Superior temporal gyrus (tissue), 1 donor: ENCODE measurements around the gene ARPC2.

ENCODE experiments used
- DNase-seq: peaks from one replicate; pipeline ENCODE4 v3.0.0-alpha.2; 2016; ENCODE audit errors: extremely low spot score

Gene ARPC2

DNA sequence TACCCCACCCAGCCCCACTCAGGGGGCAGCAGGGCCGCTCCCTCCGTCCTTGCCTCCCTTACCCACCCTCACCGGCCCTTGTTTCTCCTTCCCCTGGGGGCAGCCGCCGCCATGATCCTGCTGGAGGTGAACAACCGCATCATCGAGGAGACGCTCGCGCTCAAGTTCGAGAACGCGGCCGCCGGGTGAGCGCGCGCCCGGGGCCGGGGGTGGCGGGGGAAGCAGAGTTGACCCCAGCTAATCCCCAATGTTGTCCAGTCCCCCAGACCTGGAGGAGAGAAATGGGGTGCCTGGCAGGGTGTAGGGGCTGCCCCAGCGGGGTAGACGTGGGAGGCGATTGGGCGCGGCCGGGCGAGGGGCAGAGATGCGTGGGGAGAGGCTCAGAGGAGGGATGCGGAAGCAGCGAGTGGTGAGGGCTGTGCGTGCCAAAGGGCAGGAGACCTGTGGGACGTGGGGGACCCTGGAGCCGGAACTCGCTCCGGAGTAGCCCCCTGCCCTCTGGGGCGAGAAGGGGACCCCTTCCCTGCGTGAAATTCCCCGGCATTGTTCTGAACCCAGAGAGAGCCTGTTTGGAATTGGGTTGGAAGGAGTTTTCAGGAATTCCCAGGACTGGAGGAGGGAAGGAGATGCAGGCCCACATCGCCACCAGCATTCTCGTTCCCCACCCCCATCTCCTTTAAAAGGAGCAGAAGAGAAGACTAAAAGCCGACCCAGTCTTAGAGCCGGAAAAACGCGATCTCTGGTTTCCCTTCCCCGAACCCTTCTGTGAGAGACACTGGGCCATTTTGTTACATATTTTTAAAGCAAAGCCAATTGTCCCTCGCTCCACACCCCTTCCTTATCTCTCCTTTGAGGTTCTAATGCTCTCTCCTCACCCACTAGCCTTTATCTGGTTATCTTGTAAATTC lies 625 bp downstream of the ARPC2 start:
- DNase-seq: peak; percentile 23

DNA sequence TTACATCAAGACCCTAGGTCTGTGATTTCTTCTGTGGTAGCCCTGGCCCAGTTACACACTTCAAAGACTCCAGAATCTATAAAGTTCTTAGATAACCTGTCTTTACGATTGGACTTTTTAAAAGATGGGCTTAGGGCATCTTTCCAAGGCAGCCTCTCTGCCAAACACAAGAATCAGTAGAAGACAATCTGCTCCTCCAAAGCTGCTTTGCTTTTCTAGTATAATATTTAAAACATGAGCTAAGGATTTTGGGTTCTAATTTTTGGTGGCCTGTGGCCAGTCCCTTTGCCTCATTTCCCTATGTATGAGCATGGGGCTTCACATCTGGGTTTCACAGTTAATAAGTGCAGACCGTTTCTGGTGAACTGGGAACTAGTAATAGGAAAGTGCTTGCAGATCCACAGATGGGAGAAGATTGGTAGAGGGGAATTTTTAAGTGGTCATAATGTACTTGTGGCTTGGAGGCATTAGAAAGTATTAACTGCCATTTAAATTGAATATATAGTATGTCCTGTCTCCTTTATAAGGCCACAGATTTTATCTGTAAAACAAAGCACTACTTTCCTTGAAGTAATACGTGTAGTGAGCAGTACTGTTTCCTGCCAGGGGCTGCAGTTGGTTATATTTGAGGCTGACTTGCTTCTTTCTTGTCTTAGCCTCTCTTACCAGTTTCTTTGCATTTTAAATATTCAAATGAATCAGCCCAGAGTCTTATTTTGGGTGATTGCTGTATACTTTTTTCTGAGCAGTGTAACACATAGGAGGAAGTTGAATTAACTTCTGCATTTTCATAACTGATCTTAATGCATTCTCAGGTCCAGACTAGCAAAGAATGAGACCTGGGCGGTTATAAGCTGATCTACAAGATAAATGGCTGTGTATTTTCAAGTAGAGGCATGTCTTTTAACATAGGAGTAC lies 1.5 kb downstream of the ARPC2 start:
- DNase-seq: peak; percentile 16

DNA sequence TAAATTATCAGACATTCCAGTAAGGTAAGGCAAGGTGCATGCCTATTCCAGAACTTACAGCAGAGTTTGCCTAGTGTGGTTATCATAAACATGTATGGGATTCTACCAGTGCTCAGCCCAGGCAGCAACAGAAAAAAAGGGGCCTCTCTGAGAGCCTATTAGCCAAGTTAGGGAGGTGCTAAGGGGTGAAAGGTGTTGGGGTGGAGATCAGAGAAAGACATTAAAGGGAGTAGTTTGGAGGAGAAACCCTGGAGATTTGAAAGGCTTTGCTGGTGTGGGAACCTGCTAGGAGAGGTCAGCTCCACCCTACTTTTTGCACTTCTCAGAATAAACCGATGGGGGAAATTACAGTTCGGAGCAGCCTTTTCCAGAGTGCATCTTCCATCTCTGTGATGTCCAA lies 2.9 kb downstream of the ARPC2 start:
- DNase-seq: no peak

DNA sequence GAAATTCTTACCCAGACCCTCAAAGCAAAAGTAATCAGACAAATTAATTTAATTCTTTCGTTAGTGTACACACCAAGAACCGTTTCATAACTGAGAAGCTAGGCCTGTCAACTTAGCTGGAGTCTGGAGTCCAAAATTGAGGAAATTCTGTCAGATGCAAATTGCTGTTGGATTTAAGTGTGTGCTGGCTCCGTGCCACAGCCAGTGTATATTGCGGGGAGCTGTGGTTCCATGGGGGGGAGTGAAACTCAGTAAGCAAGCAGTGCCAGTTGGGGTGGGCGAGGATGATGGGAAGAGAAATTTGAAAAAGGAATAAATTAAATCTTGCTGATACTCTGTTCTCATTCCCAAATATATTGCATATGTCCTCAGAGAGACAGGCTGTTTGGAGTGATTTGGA lies 4.0 kb downstream of the ARPC2 start:
- DNase-seq: no peak

DNA sequence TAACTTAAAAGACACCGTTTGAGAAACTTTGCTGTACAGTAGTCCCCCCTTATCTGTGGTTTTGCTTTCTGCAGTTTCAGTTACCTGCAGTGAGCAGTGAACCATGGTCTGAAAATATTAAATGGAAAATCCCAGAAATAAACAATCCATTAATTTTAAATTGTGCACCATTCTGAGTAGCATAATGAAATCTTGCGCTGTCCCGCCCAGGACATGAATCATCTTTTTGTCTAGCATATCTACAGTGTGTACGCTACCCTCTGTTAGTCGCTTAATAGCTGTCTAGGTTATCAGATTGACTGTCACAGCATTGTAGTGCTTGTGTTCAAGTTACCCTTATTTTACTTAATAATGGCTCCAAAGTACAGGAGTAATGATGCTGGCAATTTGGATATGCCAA lies 6.1 kb downstream of the ARPC2 start:
- no peak for DNase-seq

DNA sequence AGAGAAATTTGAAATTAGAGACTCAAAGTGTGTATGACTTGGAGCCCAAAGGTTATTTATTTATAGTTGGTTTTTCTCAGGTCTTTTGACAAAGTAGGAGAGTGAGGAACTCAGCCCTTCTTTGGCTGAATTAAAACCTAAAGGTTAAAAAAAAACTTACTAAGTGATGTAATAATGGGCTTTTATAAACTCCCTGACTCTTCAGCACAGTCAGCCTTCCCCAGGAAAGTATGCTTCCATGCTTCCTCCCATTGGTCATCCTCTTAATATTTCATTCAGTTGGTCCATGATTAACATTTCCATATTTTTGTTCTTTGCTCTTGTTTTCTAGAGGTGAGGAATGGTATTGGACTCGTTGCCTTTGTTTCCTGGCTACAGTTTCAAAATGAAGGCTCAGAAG lies 7.2 kb downstream of the ARPC2 start:
- no peak for DNase-seq

DNA sequence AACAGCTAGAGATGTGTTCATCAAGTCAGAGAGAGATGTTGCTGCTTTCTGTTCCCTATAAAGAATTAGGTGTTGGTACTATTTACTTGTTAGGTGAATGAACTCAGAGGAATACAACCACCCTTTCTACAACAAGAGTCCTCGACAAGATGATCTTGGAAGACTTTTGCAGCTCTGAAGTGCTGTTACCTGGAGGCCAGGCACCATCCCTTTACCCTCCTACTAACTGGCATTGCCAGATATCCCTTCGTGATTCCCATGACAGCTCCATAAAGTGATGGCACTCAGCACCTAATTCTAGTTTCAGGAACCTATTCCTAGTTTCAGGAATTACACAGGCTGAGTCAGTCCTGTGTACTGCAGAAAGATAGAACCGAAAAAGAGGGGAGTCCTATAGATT lies 9.9 kb downstream of the ARPC2 start:
- no peak for DNase-seq

DNA sequence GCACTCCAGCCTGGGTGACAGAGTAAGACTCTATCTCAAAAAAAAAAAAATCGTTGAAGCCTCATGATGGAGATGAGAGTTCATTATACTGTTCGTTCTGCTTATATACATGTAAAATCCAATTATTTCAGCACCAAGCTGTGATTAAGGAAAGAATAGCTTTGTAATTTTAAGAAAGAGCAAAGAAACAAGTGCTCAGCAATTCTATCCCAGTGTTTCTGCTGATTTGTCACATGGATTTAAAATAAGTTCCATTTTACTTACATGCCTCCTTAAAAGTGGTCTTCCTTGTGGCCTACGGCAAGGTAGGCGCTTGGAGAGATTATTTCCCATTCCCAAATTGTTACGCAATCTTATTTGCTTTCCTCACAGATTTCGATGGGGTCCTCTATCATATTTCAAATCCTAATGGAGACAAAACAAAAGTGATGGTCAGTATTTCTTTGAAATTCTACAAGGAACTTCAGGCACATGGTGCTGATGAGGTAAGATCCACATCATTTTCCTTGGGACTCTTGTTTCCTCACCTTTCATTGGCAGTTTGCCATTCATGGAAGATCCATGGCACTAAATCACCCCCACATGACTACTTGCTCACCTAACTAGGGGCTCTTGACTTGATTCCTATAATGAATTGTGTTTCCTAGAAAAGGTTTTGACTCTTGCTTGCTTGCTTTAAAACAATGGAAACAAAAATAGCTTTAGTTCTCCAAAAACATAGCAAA lies 11.5 kb downstream of the ARPC2 start:
- no peak for DNase-seq

DNA sequence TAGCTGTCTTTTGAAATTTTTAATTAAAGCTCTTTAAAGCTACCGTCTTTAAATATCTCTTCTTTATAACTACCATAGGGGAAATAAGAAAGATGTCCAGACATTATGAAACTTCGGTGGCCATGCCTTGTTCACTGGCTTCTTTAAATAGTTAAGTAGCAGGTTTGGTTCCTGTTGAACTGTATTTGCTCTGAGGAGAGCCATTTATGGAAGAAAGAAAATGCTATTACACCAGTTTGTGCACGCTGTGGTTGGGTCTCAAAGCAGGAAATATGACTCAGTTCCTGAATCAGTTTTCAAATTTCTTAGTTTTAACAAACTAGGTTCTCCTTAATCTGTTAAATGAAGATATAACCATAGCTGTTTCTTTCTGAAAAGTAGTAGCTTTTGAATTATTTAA lies 12.2 kb downstream of the ARPC2 start:
- no peak for DNase-seq

DNA sequence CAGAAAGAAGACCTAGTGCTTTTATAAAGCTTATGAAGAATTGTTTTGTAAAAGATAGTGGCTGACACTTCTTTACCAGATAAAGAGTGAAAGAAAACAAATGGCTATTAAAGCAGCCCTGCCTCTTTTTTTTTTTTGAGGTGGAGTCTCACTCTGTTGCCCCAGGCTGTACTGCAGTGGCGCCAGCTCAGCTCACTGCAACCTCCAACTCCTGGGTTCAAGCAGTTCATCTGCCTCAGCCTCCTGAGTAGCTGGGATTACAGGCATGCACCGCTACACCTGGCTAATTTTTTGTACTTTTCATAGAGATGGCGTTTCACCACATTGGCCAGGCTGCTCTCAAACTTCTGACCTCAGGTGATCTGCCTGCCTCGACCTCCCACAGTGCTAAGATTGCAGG lies 12.9 kb downstream of the ARPC2 start:
- DNase-seq: no peak

DNA sequence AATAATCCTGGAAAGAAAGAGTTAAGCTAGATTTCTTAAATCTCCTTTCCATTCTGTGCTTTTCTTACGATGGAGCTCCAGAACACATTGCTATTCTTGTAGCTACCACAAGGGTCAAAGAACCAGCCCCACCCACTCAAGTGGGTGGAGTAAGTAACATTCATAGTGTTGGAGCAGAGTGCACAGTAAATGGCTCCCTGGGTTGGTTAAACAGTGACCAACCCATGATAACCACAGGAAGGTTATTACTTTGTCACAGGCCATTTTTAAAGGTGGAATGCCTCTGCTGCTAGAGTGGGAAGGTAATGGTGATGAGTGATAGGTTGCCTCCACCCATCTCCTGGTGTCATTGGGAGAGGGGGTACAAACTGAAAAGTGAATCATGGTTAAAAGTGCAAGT lies 13.9 kb downstream of the ARPC2 start:
- no peak for DNase-seq

DNA sequence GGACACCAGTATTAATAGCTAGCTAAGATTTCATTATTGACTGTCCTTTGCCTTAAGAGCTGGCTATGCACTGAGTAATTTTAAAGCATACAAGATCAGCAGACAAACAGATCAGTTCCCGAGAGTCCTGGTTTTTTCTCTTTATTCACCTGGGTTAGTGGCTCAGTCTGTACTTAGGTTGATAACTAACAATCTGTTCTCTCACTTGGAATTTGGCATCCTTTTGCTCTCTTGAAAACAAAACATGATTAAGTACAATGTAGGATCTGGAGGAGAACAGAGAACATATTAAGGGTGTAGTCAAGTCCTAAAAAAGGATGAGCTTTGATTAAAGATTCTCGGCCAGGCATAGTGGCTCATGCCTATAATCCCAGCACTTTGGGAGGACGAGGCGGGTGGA lies 16.6 kb downstream of the ARPC2 start:
- DNase-seq: no peak

DNA sequence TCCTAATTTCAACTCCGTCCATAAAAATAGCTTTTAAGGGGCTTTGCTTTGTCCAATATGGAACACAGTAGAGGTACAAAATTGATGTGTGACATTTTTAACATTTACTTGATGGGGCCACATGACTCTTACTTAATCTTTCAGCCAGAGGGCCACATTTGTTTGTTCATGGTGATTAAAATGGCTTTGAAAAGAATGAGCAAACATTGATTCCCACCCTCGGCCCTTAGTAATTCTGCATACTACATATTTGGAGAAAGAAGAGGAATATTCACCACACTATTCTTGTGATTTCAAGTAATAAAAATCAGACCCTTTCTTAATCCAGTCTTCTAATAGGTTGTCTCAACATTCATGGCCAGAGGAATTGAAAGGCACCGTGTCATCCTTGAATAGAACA lies 17.5 kb downstream of the ARPC2 start:
- DNase-seq: no peak

DNA sequence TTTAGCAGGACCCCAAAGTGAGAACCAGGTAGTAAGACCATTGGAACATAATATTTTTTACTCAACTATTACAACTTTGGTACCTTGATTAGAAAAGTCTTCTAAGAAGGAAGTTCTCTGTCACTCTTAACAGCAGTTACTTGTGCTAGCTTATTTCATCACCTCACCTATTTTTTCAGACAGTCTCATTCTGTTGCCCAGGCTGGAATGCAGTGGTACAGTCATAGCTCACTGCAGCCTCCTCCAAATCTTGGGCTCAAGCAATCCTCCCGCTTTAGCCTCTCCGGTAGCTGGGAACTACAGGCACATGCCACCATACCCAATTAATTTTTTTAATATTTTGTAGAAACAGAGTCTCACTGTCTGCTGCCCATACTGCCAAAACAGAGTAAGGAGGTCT lies 18.0 kb downstream of the ARPC2 start:
- DNase-seq: no peak

DNA sequence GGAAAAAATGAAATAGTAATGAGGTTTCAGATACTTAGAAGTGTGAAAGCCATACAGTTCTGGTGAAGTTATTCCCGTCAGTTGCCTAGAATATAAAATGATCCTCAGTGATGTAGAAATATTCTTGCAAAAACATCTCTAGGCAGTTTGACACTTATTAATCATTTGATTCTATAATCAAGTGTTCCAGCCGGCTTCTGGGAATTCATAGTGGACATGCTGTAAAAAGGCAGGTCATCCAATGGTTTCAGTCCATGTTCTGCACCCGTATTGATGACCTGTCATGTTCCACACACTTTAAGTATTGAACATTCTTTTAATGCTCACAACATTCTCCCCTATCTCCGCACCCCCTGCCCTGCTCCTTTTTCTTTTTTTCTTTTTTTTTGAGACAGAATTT lies 19.8 kb downstream of the ARPC2 start:
- no peak for DNase-seq

DNA sequence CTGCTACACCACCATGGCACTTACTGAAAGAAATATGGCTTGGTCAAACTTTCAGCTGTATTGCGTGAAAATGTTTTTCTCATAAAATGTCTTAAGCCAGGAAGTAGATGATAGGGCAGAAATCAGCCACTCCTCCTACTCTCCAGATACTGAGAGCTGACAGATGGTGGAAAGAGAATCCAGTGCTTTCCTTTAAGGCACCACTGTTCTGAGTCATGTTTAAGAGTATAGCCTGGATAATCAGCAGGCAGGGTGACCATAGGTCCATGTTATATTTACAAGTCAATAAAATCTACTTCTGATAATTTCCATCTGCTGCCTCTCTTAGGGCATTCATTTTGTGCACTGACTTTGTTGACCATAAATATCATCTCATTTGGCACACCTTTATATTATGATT lies 21.9 kb downstream of the ARPC2 start:
- DNase-seq: no peak

DNA sequence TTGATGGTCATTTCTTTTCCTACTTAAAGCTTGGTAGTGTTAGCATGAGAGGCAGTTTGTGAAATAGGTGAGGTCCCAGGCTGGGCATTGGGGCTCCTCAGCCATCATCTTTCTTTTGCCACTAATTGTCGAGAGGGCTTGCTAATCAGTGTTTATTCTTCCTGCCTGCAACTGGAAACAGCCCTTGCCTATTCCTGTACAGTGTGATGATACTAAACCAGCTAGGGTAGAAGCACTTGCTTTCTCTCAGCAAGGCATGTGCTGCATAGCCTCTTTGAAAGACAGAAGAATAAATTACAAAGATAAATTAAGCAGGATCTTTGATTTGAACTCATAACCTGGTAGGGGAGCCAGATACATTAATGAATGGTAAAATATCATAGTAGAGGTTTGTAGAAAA lies 27.2 kb downstream of the ARPC2 start:
- no peak for DNase-seq

DNA sequence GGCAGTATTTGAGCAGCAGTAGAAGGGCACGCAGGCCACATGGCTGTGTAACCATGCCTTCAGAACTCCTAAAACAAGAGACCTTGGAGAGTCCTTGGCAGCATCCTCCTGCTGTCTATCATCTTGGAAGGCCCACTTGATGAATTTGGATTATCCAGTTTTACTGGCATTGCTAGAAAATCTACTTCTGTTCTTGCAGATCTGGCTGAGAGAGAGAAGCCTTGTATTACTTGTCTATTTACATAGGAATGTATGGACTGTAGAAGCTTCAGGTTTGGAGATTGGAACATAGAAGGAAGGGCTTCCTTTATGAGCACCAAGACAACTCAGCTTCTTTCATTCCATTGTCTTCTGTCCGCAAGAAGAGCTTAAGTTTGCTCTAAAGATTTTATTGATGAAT lies 27.7 kb downstream of the ARPC2 start:
- no peak for DNase-seq

DNA sequence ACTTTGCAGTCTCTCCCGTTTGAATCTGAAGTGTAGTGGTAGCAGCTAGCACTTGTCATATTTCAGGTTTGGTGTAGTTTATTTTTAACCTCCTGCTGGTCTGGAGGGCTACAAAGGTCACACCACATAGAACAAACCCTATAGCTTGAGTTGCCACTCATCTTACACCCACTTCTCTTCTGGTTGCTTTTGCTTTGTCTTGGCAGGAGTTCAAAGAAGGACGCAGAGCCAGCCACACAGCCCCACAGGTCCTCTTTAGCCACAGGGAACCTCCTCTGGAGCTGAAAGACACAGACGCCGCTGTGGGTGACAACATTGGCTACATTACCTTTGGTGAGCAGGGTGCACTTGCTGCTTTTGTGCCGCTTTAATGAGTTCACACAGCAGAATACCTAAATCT lies 28.2 kb downstream of the ARPC2 start:
- no peak for DNase-seq

DNA sequence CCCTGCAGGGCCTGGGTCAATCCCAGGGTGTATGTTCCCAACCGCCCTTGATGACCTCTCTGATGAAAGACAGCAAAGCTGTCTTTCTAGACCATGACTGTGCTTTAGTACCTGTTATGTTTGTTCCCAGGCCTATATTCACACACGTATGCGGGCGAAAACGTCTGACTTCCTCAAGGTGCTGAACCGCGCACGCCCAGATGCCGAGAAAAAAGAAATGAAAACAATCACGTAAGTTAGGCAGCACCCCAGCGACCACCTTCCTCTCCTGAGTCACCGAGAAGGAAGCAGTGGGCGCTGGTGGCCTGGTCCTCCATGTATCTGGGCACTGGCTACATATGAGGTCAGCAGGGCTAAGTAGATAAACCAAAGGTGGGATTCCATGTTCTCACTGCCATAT lies 32.7 kb downstream of the ARPC2 start:
- no peak for DNase-seq

DNA sequence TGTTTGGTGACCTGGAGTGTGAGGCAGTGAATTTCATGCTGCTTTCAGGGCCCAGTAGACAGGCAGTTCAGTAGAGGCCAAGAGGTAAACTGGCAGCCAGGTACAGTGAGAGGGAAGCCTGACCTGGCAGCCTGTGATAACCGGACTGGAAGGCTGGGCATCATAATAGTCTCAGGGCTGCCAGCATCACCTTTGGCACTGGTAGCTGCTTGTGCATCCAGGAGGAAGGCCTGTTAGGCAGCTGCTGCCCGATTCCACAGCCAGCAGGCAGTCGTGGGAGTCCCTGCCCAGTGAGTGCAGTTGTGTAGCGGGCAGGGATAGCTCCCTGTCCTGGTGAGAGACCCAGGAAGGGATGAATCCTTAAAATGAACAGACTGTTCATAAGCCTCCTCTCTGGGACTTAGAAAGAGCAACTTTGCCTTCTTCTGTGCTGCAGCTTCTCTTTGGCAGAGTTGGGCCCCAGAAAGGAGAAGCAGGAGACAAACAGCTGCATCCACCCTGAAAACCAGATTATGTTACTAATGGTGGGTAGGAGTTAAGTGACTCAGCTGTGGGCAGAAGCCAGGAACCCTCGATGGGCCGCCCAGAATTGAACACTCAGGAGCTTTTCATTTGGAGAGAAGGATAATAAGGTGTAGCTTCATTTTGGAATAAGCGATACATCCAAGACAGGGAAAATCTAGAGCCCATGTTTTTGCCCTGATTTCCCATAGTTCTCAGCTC lies 35.7 kb downstream of the ARPC2 start:
- DNase-seq: no peak

DNA sequence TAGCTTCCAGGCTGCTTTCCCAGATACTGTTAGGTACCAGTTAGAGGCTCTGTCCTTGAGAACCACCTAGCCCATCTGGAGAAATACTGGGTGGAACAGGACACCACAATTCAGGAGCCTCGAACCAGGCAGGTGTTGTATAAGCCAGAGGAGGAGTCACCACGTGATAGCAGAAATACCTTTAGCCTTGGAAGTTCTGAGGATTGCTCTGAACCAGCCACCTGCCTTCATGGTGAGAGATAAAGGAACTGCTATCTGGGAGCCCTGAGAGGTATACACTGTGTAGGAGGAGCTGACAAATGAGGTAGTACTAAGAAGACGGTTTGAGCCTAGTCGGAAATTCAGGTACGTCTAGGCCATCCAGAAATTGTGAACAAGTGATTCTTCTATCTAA lies 36.2 kb downstream of the ARPC2 start:
- no peak for DNase-seq
